ENCODE measurements around the gene ZNF436. TPM values are rescaled to one million over a fixed set of nuclear protein-coding genes. Genes with fewer than 3 reads are reported as not detected.

The ZNF436 gene
- total and polyA plus RNA-seq, 2 of the 13 experiments (the other 11 are each of a cell fraction or from before 2014, with no cell fraction given): 4.3 to 9.9 TPM

DNA sequence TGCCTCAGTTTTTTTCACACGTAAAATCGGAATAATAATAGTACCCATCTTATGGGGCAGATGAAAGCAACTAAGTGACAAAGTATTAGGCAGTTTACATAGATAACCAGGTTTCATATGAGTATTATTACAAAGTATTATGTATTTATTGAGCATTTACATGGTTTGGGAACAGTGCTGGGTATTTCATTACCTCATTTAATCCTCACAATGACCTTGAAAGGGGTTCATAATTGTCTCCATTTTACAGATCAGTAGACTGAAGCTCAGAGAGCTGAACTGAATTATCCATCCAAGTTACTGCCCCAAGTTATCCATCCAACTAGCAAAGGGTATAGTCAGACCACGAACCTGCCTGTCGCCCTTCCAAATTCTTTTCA, 33.7 kb upstream of the ZNF436 start:
- H3K27me3 ChIP-seq (ENCODE audit: control insufficient read depth in 1 of 2, insufficient read depth in 2 of 2, low read length in 2 of 2): no peaks in the 10 kb centered on the region
- no peak overlapping the region for H3K4me3 ChIP-seq (replicated peaks in 1 of 3; ENCODE audit: insufficient read depth in 1 of 3, low read depth in 2 of 3, low read length in 3 of 3)
- 98% methylated on average over 4 of the region's 4 CpGs for WGBS (ENCODE audit: low lambda C conversion rate)
- FAIRE-seq (no peak), DNase-seq (ENCODE audit: low spot score) (no peak), ATAC-seq (no peak)
- intact Hi-C loops (cut with micrococcal nuclease; ENCODE audit: unreplicated experiment) (loop anchor here (1.0 kb wide), 1 partner anchor 34 kb away; the partner anchor contains the start of gene ZNF436), in situ Hi-C loops (cut with HindIII; ENCODE audit: extremely low pct_ligation_motif_present, low pct_unique_long_range_greater_than_20kb) (no loop called here)
- H2AFZ ChIP-seq (ENCODE audit: low read length): no peak overlapping the region
- POLR2A ChIA-PET: interaction anchor here (1.4 kb wide), 1 partner anchor 35 kb away, joined by 4 read pairs; no protein-coding TSS in a partner anchor
- no peak overlapping the region for H3K27ac ChIP-seq (ENCODE audit: extremely low read length, insufficient read depth, low read length)
- CTCF ChIA-PET (ENCODE audit: low intra/inter-chr PET ratio, low total read pairs): interaction anchor here (1.1 kb wide), 1 partner anchor 426 kb away, joined by 4 read pairs; no protein-coding TSS in a partner anchor
- H4K20me1 ChIP-seq (ENCODE audit: insufficient read depth, low read length): no peaks in the 10 kb centered on the region
- H3K36me3 ChIP-seq (replicated peaks in 1 of 2; ENCODE audit: control insufficient read depth in 1 of 2, insufficient read depth in 2 of 2, low read length in 2 of 2): peaks cover 15 to 78% of the 10 kb centered on the region in 2 experiments
- H3K9me3 ChIP-seq (ENCODE audit: low read length): no peaks in the 10 kb centered on the region
- H3K4me1 ChIP-seq (ENCODE audit: insufficient read depth, low read length): no peaks in the 10 kb centered on the region
- H3K9ac ChIP-seq (ENCODE audit: insufficient read depth, low read depth, low read length): no peak overlapping the region
- H3K79me2 ChIP-seq (ENCODE audit: insufficient read depth, low read length): no peaks in the 10 kb centered on the region
- no peak for TF ChIP-seq HOXD1 (CRISPR knock-in tag; IDR thresholded peaks at IDR 0.05)
- TF ChIP-seq ZNF629 (CRISPR knock-in tag; conservative IDR thresholded peaks at IDR 0.05): 0 out of 2 replicates have a peak, but pooled peaks have one; percentile 22
- no TSS peak for BruUV-seq (replicated peaks)
- no peak overlapping the region for H3K4me2 ChIP-seq (ENCODE audit: low read depth, low read length)

DNA sequence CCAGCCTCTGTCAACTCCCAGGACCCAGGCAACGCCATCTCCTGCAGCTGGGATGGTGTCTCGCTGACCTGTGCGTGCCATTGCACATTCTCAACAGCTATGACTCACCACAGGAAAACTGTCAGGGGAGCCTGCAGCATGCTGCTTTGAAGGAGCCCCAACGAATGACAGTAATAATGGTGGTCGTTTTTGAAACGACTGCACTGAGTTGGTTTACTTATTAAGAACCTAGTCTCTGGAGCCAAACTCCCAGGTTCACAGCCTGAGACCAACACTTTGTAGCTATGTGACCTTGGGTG, 33.4 kb upstream of the ZNF436 start:
- in situ Hi-C loops (cut with HindIII; ENCODE audit: extremely low pct_ligation_motif_present, low pct_unique_long_range_greater_than_20kb) (no loop called here), intact Hi-C loops (cut with micrococcal nuclease; ENCODE audit: unreplicated experiment) (loop anchor here (1.0 kb wide), 1 partner anchor 34 kb away; the partner anchor contains the start of gene ZNF436)
- peaks cover 16 to 79% of the 10 kb centered on the region in 2 experiments for H3K36me3 ChIP-seq (replicated peaks in 1 of 2; ENCODE audit: control insufficient read depth in 1 of 2, insufficient read depth in 2 of 2, low read length in 2 of 2)
- no peak overlapping the region for H2AFZ ChIP-seq (ENCODE audit: low read length)
- DNase-seq (ENCODE audit: low spot score) (no peak), FAIRE-seq (no peak), ATAC-seq (no peak)
- TF ChIP-seq ZMAT3 (CRISPR knock-in tag; conservative IDR thresholded peaks at IDR 0.05) (no peak), LCORL (IDR thresholded peaks at IDR 0.05) (no peak), LCORL (CRISPR knock-in tag; IDR thresholded peaks at IDR 0.05) (no peak), FOSL2 (CRISPR knock-in tag; IDR thresholded peaks at IDR 0.05) (peak; percentile 41; the same call in 1 of the 2 replicates), ZC3H4 (CRISPR knock-in tag; IDR thresholded peaks at IDR 0.05; ENCODE audit: borderline replicate concordance) (no peak), ZMAT5 (CRISPR knock-in tag; IDR thresholded peaks at IDR 0.05; ENCODE audit: borderline replicate concordance, low read depth) (no peak), RBAK (CRISPR knock-in tag; IDR thresholded peaks at IDR 0.05) (no peak), FOSL1 (CRISPR knock-in tag; IDR thresholded peaks at IDR 0.05; ENCODE audit: borderline replicate concordance) (no peak)
- H3K27me3 ChIP-seq (ENCODE audit: control insufficient read depth in 1 of 2, insufficient read depth in 2 of 2, low read length in 2 of 2): no peaks in the 10 kb centered on the region
- no peak overlapping the region for H3K9ac ChIP-seq (ENCODE audit: insufficient read depth, low read depth, low read length)
- WGBS (ENCODE audit: low lambda C conversion rate): 93% methylated on average over 3 of the region's 6 CpGs
- CTCF ChIA-PET (ENCODE audit: low intra/inter-chr PET ratio, low total read pairs): no interaction called here
- no TSS peak for BruUV-seq (replicated peaks)
- POLR2A ChIA-PET: interaction anchor here (1.4 kb wide), 1 partner anchor 35 kb away, joined by 4 read pairs; no protein-coding TSS in a partner anchor
- H3K27ac ChIP-seq (ENCODE audit: extremely low read length, insufficient read depth, low read length): no peak overlapping the region
- H4K20me1 ChIP-seq (ENCODE audit: insufficient read depth, low read length): no peaks in the 10 kb centered on the region
- H3K4me1 ChIP-seq (ENCODE audit: insufficient read depth, low read length): no peaks in the 10 kb centered on the region
- no peak overlapping the region for H3K4me2 ChIP-seq (ENCODE audit: low read depth, low read length)
- no peaks in the 10 kb centered on the region for H3K79me2 ChIP-seq (ENCODE audit: insufficient read depth, low read length)
- H3K4me3 ChIP-seq (replicated peaks in 1 of 3; ENCODE audit: insufficient read depth in 1 of 3, low read depth in 2 of 3, low read length in 3 of 3): no peak overlapping the region
- no peaks in the 10 kb centered on the region for H3K9me3 ChIP-seq (ENCODE audit: low read length)

Data from HepG2 (cell line).